HT1080 (cell line): ENCODE data around the gene PKN3. TPM values are rescaled to one million over a fixed set of nuclear protein-coding genes. Genes with fewer than 3 reads are reported as not detected.

Source experiments
- DNase-seq: peaks from one replicate; pipeline ENCODE4 v3.0.0-alpha.2; 2015; ENCODE audit warnings: low read depth
- small RNA-seq: library from RNA; depleted of rRNA; stranded (forward); fragments of <200 nt; gene quantifications from one replicate; pipeline ENCODE3, GENCODE V24; 2014
- total RNA-seq: library from RNA; depleted of rRNA; stranded (reverse); fragments of >200 nt; shearing (Covaris generic); gene quantifications from 2 replicates; pipeline ENCODE4 v1.2.3, GENCODE V29; 2014; rRNA removed

The PKN3 gene
- total RNA-seq, 1 experiment from 2014 or later: 4.8 TPM

GRCh38 chr9:128735373-128735772, 33.1 kb downstream of the PKN3 start:
- DNase-seq: no peak

- DNase-seq: no peak
Measured at GRCh38 chr9:128742401-128742800, 40.1 kb downstream of the PKN3 start.

GRCh38 chr9:128743421-128743820, 41.1 kb downstream of the PKN3 start:
- DNase-seq: no peak

GRCh38 chr9:128747241-128747640, 44.9 kb downstream of the PKN3 start:
- DNase-seq: no peak

- DNase-seq: no peak
Measured at GRCh38 chr9:128750926-128751595, 48.8 kb downstream of the PKN3 start.

- DNase-seq: no peak
Measured at GRCh38 chr9:128753627-128754026, 51.3 kb downstream of the PKN3 start.

GRCh38 chr9:128757602-128758001, 55.3 kb downstream of the PKN3 start:
- no peak for DNase-seq

GRCh38 chr9:128762671-128763449, 60.6 kb downstream of the PKN3 start:
- DNase-seq: no peak

GRCh38 chr9:128764361-128764760, 62.1 kb downstream of the PKN3 start:
- DNase-seq: no peak

GRCh38 chr9:128765499-128765898, 63.2 kb downstream of the PKN3 start:
- no peak for DNase-seq

GRCh38 chr9:128768606-128769005, 66.3 kb downstream of the PKN3 start:
- DNase-seq: no peak

Small RNA genes within 50 kb of the gene (small RNA-seq; reads per million reads assigned to genes)
- gene RF00017 (not detected), gene RN7SL560P (not detected)

Other genes with a start within 250 kb of the PKN3 start
- gene ODF2, start 246.5 kb upstream of the PKN3 start, total RNA-seq: 37.1 and 39.8 TPM in 2 replicates
- 39.0 and 45.0 TPM in 2 replicates for gene GLE1, start 197.8 kb upstream of the PKN3 start, total RNA-seq
- 177 and 204 TPM in 2 replicates for gene SPTAN1, start 149.9 kb upstream of the PKN3 start, total RNA-seq
- 134 and 149 TPM in 2 replicates for gene DYNC2I2, start 45.7 kb upstream of the PKN3 start, total RNA-seq
- 595 and 720 TPM in 2 replicates for gene SET, start 13.3 kb upstream of the PKN3 start, total RNA-seq
- gene ZDHHC12, start 21.6 kb downstream of the PKN3 start, total RNA-seq: 61.1 and 88.3 TPM in 2 replicates
- 6.6 and 12.3 TPM in 2 replicates for gene ZER1, start 69.4 kb downstream of the PKN3 start, total RNA-seq
- gene TBC1D13, start 84.8 kb downstream of the PKN3 start, total RNA-seq: 19.2 and 23.9 TPM in 2 replicates
- gene ENDOG, start 116.0 kb downstream of the PKN3 start, total RNA-seq: 22.0 and 29.3 TPM in 2 replicates
- gene SPOUT1, start 127.3 kb downstream of the PKN3 start, total RNA-seq: 32.2 and 36.0 TPM in 2 replicates
- 7.7 and 8.6 TPM in 2 replicates for gene KYAT1, start 179.4 kb downstream of the PKN3 start, total RNA-seq
- gene LRRC8A, start 179.6 kb downstream of the PKN3 start, total RNA-seq: 65.0 and 71.5 TPM in 2 replicates
- 0.16 TPM in 1 of 2 replicates, not detected in the other for gene PHYHD1, start 218.5 kb downstream of the PKN3 start, total RNA-seq
- 23.4 and 29.1 TPM in 2 replicates for gene DOLK, start 245.1 kb downstream of the PKN3 start, total RNA-seq
- gene NUP188, start 245.2 kb downstream of the PKN3 start, total RNA-seq: 51.8 and 63.6 TPM in 2 replicates